ENCODE results near the gene IFNK. TPM values are rescaled to one million over a fixed set of nuclear protein-coding genes. Genes with fewer than 3 reads are reported as not detected.

Gene IFNK
- total and polyA plus RNA-seq, 11 donors, result not detected

DNA sequence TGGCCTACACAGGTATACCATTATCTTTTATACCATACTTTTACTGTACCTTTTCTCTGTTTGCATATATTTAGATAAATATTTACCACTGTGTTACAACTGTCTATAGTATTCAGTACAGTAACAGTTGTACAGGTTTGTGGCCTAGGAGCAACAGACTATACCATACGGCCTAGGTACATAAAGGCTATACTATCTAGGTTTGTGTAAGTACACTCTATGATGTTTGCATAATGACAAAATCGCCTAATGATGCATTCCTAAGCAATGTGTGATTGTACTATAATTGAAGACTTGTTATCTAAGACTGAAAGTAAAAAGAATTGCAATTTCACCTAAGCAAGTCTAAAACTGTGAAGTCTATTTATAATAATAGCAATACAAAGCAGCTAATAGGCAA lies 45.3 kb downstream of the IFNK start:
- Histone ChIP-seq H3K27ac (peak overlapping the region in 4 of 12 donors; percentile 2 to 100 (median 28)), H3K27me3 (no peaks in the 10 kb centered on the region), H3K4me3 (no peak overlapping the region), H3K36me3 (peaks cover 0 to 29% (median 19%) of the 10 kb centered on the region in 9 donors), H3K9me3 (no peaks in the 10 kb centered on the region), H3K4me1 (peaks cover 0 to 80% (median 15%) of the 10 kb centered on the region in 12 donors)
- intact Hi-C loops (cut with DNase I), result no loop called here
- TF ChIP-seq CTCF (IDR thresholded peaks at IDR 0.05) (no peak), POLR2A (IDR thresholded peaks at IDR 0.05) (no peak)
- DNase-seq, result no peak
- ATAC-seq, result no peak
- 36 to 72% (median 63%) methylated on average over 2 of the region's 2 CpGs for WGBS, 4 donors

DNA sequence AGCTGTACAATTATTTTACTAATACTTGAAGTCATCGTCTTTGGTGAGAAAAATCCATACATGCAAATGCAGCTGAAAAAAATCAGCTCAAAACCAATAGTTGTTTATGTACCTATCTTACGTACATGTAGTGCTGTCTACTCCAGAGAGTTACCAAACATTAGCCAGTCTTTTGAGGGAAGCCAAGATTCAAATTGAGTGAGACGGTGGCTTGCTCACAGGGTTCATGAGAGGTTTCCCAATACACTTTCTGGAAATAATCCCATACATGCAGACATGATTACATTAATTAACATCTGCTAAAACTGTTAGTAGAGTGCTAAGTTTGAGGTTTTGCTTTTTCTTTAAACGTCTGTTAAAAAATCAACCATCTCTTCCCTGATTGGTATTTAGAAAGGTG lies 46.9 kb downstream of the IFNK start:
- peaks cover 0 to 13% (median 9%) of the 10 kb centered on the region in 9 donors for H3K36me3 ChIP-seq
- peak overlapping the region in 1 of 12 donors; percentile 86 for H3K4me3 ChIP-seq
- WGBS, 4 donors, result 75 to 83% (median 78%) methylated on average over 4 of the region's 4 CpGs
- H3K27me3 ChIP-seq, result no peaks in the 10 kb centered on the region
- no peak for ATAC-seq
- TF ChIP-seq CTCF (IDR thresholded peaks at IDR 0.05), result no peak
- no peak for TF ChIP-seq POLR2A (IDR thresholded peaks at IDR 0.05)
- no peaks in the 10 kb centered on the region for H3K9me3 ChIP-seq
- no peak for DNase-seq
- intact Hi-C loops (cut with DNase I), result no loop called here
- H3K4me1 ChIP-seq, result peaks cover 0 to 72% (median 16%) of the 10 kb centered on the region in 12 donors
- H3K27ac ChIP-seq, result peak overlapping the region in 7 of 12 donors; percentile 26 to 100 (median 96)

DNA sequence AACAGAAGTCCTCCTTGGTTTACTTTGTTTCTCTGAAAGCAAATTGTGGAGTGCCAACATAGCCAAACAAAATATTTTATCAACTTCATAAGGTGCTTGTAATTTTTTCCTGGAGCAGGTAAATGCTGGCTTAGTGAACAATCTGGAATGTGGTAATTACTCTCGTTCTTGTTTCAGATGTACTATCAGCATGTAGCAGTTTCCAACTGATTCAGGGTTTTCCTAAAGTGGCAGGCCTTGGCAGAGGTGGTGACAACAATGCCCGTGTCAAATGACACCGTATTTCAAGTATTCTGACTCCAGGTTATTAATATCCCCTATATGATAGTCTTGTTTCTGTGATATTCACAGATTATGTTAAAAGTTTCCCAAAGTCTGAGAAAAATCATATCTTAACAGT lies 48.0 kb downstream of the IFNK start:
- TF ChIP-seq POLR2A (IDR thresholded peaks at IDR 0.05), result no peak
- no peak for TF ChIP-seq CTCF (IDR thresholded peaks at IDR 0.05)
- Histone ChIP-seq H3K9me3 (no peaks in the 10 kb centered on the region), H3K27me3 (no peaks in the 10 kb centered on the region), H3K36me3 (peaks cover 0 to 3% (median 0%) of the 10 kb centered on the region in 9 donors), H3K4me1 (peaks cover 0 to 61% (median 16%) of the 10 kb centered on the region in 12 donors), H3K27ac (peak overlapping the region; percentile 76 to 100 (median 95)), H3K4me3 (peak overlapping the region in 11 of 12 donors; percentile 54 to 92 (median 89))
- WGBS, 4 donors, result 36 to 57% (median 48%) methylated on average over 3 of the region's 3 CpGs
- DNase-seq (no peak), ATAC-seq (no peak)
- intact Hi-C loops (cut with DNase I), result no loop called here

DNA sequence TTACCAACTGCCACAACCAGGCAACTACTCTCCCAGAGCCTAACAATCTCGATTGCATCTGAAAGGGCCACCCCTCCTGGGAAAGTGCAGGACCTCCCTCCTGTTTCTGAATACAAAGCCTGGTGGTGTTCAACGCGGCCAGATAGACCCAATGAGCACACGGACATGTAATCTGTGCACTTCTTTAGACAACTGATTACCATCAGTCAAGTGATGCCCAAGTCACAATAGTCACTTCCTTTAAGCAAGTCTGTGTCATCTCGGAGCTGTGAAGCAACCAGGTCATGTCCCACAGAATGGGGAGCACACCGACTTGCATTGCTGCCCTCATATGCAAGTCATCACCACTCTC lies 48.5 kb downstream of the IFNK start:
- H3K27ac ChIP-seq, result peak overlapping the region; percentile 76 to 100 (median 95)
- peak in 3 of 4 donors; percentile 28 to 44 (median 37) for ATAC-seq
- no peaks in the 10 kb centered on the region for H3K36me3 ChIP-seq
- H3K27me3 ChIP-seq, result no peaks in the 10 kb centered on the region
- H3K4me1 ChIP-seq, result peaks cover 0 to 56% (median 16%) of the 10 kb centered on the region in 12 donors
- TF ChIP-seq POLR2A (IDR thresholded peaks at IDR 0.05) (no peak), CTCF (IDR thresholded peaks at IDR 0.05) (no peak)
- H3K9me3 ChIP-seq, result no peaks in the 10 kb centered on the region
- intact Hi-C loops (cut with DNase I), result no loop called here
- peak in 1 of 5 donors; percentile 58 for DNase-seq
- peak overlapping the region; percentile 29 to 92 (median 88) for H3K4me3 ChIP-seq
- WGBS, 4 donors, result 0 to 3% (median 2%) methylated on average over 6 of the region's 6 CpGs

All from heart left ventricle (tissue), 16 donors.